NCI-H1694 treated with DMSO at 0.1 percent for 48 hours (cell line): ENCODE results near the gene CACNA1F.

Source experiments
- DNase-seq: peaks from one replicate; lab custom pipeline; 2025; lab: John Stamatoyannopoulos, UW

Gene CACNA1F

DNA sequence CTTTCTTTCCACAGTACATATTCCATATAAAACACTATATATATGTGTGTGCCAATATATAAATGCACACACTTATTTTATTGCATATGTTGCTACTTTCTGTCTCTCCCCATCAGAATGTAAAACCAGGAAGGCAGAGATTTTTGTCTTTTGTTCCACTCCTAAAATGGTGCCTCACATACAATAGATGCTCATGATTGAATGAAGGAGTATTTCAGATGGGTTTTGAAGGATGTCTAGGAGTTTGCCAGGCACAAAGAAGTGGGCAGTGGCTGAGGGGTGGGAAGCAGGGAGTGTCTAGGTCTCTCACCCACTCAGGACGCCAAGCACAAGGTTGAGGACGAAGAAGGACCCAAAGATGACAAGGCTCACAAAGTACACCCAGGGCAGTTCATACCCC, 5.4 kb downstream of the CACNA1F start:
- DNase-seq, result no peak

DNA sequence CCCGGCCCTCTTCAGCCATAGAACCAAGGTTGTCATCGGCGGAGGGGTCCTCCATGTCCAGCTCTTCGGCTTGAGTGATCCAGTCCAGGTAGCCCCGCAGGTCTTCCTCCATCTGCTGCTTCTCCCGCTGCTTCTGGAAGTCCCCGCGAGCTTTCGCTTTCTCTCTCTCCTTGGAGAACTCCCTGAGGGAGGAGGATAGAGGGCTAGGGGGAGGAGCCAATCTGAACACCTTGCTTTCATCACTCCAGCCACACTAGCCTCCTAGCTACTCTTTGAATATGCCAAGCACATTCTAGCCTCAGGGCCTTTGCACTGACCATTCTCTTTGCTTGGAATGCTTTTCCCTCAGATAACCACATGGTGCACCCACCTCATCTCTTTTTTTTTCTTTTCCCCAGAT, 6.2 kb downstream of the CACNA1F start:
- DNase-seq, result no peak

DNA sequence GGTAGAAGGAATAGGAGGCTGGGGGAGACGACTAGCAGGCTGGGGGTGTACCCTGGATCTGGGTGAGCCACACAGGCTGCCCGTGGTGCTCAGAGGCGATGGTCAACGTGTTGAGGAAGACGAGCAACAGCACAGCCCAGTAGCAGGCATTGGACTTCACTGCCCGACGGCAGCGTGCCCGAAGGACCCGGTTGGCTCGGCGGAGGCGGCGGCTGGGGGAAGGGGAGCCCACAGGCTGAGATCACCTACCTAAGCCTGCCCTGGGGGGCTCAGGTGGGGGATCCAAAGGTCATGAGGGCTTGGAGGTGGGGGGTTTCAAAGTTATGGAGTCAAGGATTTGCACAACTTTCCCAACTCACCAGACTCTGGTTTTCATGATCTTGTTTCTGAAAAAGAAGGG, 7.3 kb downstream of the CACNA1F start:
- no peak for DNase-seq

DNA sequence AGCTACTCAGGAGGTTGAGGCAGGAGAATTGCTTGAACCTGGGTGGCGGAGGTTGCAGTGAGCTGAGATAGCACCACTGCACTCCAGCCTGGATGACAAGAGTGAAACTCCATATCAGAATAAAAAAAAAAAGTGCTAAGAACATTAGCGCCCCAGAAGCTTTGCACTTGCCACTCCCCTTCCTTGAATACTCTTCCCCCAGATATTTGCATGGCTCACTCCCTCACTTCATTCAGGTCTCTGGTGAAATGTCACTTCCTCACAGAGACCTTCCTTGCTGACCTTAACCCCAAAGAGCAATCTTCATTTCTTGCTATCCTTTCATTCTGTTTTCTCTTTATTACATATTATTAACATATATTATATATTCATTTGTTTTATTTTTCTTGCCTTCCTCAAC, 11.3 kb downstream of the CACNA1F start:
- no peak for DNase-seq

DNA sequence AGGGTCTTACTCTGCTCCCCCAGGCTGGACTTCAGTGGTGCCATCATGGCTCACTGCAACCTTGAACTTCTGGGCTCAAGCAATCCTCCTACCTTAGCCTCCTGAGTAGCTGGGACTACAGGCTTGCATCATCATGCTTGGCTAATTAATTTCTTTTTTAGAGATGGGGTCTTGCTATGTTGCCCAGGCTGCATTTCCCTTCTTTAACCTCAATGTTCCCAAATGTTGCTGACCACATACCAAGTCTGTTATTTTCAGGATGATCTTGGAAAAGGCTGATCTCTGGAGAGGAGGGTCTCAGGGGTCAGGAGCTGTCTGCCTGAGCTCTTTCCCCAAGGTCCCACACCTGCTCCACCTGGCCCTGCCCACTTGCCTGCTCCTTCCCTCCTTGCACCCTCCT, 13.0 kb downstream of the CACNA1F start:
- no peak for DNase-seq

DNA sequence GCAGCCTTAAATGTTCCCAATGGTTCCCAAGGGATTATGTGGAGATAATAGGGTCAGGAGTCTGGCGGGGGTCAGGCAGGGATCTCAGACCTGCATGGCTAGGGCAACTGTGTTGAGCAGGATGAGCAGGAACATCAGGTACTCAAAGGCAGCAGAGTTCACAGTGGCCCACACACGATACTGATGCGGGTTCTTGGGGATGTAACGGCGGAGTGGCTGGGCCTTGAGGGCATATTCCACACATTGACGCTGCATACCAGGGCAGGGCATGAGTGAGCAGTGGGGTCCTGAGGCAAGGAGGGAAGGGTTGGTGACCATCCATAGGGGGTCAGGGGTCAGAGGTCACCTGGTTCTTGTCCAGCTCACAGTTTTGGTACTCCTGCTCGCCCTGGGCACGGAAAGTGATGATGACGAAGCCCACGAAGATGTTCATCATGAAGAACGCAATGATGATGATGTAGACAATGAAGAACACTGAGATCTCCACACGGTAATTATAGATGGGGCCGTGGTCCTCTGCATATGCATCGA, 18.1 kb downstream of the CACNA1F start:
- DNase-seq, result no peak

DNA sequence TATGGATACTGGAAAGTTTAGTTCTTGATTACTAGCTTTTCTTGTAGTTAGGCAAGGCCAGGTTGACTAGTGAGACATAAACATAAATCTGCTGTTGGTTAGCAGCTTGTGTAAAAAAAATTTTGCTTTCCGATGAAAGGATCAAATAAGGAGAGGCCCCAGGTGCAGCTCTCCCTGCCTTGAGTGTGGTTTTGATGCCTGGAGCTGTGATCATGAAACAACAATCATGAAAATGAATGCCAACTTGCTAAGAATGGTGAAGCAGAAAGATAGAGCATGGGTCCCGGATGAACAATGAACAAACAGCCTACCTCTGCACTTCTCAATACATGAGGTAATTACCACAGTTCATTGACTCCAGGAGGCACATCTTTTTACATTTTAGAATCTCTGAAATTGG, 18.7 kb downstream of the CACNA1F start:
- DNase-seq, result no peak

DNA sequence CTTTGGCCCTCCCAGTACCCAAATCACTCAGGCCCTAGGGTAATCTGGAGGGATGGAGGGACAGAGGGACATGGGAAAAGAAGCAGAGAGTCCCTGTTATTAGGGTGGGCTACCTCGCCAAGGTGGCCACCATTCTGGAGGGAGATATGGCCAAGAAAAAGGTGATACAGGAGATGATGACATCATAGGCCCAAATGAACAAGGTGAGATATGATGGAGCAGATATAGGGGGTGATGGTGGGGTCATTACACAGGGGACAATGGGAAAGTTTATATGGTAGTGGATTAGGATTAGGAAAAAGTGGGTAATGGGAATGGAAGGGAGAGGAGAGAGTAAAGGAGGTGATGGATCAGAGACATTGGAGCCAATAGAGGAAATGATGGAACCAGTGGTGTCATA, 20.3 kb downstream of the CACNA1F start:
- no peak for DNase-seq

DNA sequence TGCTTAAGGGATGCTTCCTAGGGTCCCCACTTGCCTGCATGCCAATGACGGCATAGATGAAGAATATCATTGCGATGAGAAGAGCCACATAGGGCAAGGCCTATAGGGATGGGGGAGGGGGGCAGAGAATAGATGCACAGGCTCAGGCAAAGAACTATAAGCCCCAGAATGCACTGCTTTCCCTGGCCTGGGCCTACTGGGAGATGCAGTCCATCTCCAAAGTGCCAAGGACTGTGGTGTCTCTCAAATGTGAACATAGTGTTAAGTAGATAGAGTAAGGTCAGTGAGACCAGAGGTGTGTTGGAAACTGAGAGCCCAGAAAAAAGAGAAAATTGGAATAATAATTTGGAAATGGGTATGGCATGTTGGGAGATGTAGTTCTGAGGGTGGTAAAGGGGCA, 20.9 kb downstream of the CACNA1F start:
- DNase-seq, result no peak

DNA sequence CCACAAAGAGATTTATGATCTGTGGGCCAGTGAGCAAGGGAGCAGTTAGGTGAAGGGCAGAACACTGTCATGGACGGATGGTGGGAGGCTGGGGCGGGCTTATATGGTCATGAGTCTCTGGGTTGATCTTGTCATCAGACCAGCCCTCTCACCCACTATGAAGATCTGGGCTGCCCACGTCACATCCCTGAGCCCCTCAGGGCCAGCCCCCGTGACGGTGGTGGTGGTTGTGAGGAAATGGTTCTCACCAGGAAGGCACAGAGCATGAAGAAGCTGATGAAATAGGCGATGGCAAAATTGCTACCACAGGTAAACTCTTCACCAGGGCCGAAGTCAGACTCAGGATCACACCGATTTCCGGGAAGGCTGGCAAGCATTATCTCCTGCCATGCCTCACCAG, 22.1 kb downstream of the CACNA1F start:
- no peak for DNase-seq

DNA sequence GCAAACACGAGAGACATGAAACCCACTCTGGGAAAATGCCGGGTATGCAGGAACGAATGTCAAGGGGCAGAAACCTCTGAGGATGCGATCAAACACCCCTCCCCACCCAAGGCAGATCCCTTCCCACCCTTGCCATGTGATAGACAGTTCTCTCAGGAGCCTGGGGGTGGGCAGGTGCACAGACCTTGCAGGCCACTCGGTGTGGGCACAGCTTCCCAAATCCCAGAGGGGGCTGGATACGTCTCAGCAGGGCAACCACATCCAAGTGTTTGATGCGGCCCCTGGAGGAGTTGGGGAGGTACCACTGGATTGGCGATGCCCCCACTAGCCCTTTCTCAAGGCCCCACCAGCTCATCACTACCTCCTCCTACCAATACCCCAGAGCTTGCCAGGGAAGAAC, 22.7 kb downstream of the CACNA1F start:
- DNase-seq, result no peak

DNA sequence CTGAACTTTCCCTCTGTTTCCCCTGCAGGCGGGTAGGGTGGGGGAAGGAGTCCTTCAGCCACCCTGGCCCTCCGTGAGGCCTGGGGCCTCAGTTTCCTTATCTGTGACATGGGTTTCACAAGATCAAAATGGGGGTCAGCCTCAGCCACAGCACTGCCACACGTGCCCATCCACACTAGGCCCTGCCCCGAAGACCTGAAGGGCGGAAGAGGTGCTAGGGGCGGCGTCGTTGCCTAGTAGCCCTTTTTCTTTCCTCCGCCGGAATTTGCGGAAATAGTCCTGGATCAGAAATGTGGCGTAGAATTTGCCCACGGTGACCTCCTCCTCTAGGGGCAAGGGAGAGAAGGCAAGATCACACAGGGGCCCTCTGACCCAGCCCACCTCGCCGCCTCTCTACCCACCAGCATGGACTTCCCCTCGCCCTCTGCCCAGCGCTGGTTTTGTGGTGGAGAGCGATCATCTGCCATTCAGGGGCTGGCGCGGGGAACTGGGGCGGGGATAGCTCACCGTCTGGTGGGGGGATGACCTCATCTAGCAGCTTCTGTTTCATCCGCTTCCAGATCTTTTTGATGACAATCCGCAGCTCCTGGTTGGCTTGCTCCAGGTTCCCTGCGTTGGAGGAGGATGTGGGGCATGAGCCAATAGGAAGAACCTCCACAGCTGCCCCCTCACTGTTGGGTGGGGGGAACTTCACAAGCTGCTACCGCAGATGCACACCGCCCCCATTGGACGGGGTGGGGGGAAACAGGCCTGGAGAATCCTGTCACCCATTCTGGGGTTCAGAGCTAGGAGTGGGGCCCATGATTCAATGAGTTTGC, 23.5 kb downstream of the CACNA1F start:
- peak; percentile 81 for DNase-seq

DNA sequence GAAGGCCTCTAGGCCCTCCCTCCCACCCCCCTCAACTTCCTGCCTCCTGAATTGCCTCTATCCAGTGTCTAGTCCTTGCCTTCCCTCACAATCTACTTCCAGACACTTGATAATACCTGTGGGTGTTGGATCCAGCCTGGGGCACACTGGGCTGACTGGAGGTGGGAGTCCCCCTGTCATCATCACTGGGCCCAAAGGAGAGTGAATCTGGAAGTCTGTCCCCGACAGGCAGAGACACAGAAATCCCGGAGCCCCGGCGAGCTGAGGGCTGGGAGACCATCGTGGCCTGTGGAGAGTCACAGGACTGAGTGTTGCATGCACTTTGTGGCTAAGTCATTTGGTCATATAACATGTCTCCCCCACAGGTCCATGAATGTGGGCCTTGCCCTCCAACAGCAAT, 24.7 kb downstream of the CACNA1F start:
- DNase-seq, result no peak

DNA sequence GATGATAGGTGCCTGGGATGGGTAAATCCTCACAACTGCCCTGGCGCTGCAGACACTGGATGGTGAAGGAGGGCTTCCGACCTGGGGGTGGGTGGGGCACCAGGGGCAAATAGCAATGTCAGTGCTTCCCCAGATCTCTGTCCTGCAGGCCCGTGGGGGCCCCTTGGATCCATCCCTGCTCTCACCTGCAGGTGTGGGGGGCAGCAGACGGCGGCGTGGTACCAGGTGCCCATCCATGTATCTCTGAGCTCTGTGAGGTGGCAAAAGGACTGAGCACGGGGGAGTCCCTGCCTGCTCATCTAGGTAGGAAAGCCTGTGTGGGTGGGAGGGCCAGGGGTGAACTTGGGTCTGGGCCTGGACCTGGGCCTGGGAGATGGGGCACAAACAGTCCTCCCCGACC, 26.6 kb downstream of the CACNA1F start:
- no peak for DNase-seq

DNA sequence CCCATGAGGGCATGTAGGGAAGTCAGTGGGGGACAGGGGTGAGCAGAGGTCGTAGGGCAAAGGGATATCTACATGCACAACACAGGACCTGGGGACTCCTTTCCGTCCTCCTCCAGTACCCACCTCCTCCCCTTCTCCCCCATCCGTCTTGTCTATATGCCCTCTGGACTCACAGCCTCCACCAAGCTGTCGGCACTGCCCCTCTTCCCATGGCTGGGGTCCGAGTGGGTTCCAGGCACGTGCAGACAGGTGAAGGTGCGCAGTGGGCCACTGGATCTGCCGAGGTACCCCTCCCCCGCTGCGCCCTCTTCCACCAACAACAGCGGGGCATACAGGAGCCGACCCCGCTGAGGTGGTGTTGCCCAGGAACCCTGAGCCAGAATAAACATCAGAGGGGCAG, 27.7 kb downstream of the CACNA1F start:
- no peak for DNase-seq

DNA sequence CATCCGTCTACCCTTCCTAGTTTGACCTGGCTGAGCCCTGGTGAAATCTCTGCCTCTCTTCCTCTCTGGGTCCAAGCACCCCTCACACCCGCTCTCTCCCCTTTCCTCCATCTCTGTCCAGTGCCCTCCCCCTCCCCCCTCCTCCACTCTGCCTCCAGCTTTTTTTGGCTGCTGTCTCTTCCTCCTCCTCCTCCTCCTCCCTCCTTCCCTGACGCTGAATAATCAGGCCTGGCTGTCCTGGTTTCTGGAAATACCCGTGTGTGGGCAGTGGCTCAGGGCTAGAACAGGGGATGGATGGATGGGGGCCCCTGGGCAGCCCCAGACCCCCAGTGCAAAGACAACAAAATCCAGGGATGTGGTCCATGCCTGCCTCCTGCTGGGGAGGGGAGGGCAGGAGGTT, 28.4 kb downstream of the CACNA1F start:
- DNase-seq, result no peak

DNA sequence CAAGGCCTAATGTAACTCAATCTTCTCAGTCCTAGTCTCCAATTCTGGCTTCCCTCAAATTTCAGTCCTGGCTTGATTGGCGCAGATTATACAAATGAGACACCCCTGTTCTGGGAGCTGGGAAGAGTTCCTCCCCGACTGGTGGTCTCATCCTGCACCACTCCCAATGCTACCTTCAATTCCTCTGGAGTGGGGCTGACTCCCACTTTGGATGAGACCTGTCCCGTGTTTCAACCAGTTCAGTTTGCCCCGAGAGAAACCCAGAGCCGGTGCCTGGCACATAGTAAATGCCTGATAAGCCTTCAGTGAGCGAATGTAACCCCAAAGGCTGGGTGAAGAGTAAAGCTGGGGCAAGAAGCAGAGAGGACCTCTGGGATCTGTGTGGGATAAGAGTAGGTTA, 29.1 kb downstream of the CACNA1F start:
- no peak for DNase-seq

DNA sequence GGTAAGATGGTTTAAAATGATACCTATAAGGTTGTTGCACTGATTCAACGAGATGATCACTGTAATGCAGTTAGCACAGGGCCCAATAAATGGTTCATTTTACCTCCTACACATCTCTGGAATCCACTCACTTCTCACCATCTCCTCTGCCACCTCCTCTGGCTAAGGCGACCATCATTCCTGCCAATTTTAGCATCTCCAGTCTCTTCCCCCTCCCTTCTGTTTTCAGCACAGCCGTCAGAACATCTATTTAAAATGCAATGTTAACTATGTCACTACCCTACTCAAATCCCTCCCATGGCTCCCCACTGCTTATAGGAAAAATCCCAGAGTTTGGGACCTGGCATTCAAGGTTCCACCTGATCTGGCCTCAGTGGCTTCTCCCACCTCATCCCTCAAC, 29.6 kb downstream of the CACNA1F start:
- no peak for DNase-seq

DNA sequence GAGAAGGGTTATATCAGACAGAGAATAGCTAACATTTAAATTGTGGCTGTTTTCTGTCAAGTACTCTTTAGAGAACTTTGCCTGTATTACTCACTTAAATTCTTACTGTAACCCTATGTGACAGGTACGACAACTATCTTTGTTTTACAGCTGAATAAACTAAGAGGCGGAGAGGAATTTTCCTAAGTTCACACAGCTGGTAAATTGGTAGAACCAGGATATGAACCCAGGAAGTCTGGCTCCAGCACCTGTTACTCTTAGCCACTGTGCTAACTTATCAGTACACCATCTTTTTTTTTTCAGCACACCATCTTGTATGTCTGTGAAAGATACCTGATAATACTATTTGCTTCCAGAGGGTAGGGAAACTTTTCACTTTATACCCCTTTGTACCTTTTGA, 31.1 kb downstream of the CACNA1F start:
- no peak for DNase-seq

DNA sequence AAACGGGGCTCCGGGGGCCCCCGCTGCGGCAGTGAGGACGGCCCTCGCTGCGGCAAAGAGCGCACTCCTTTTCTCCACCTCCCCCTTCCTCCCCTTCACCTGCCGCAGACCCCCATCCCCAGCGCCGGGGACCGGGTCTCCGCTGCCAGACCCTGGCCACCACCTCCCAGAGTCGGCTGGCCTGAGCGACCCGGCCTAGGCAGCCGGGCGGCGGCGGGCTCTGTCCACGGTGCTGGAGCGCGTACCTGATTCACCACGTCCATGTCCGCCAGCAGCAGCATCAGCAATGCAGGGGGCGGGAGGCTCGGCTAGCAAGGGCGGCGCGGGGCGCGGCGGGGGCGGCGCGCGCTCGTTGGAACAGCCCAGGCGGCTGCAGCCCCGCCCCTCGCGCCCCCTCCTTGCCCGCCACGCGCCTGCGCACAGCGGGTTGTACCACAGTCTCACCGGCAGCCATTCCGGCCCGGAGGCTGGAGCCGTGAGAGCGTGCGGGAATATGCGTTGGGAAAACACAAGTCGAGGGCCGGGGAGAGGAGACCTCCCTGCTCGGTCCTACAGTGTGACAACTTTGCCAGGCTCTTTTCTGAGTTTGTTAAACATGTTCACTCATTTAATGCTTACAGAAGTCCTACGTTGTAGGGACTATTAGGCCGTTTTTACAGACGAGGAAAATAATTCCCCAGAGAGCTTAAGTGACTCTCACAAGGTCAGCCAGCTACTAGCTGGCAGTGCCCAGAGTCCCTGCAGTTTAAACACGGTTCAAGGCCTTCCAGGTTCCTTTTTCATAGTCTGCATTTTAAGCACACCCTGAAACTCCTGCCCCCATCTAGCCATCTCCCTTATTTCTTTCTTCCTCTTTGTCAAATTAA, 33.0 kb downstream of the CACNA1F start, which contains the start of gene SYP:
TSS of gene SYP (minus strand) at position 288 of the 866 bp plus-strand sequence. CDS start at position 281, 7 bp downstream.
- DNase-seq, result peak; percentile 73

DNA sequence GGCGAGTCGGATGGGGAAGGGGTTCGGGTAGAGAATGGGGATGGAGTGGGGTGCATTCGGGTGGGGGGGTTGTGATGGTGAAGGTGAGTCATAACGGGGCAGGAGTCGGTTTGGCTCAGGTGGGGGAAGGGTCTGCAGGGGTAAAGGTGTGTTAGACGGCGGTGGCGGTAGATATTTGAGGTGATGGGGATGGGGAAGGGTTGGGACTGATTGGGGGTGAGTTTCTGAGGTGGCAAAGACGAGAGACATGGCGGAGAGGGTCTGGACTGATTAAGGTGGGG, 33.9 kb downstream of the CACNA1F start:
- DNase-seq, result no peak

DNA sequence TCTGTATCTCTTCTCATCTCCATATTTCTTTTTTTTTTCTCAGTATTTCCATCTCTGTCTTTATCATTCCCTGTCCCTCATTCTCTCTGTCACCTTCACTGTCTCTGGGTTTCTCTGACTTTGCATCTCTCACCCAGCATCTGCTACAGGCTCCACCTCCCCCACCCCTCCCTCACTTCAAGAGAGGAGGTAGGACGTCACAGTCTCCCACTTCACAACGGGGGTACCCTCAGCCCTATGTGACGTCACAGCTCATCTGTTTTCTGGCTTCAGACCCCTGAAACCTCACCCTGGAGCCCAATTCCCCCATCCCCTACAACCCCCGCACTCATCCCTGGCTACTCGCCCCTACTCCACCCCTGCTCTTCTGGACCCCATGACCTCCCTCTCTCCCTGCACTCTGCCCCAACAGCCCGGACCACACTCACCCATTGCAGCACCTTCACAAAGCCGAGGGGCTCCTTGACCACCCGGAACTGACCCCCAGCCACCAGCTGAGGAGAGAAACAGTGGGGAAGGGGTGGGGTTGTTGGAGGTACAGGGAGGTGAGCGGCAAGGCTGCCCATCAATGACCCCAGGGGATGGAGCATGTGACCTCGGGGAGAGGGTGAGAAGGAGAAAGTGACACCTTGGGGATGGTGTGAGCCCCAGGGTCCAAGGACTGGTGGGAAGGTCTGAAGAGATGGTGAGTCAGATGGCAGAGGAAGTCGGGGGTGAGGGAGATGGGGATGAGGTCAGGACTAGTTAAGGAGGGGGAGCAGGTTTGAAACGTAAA, 34.4 kb downstream of the CACNA1F start:
- DNase-seq, result no peak
